NCI-H1417 (cell line): ENCODE data around the gene KLF12.
A peak's percentile ranks its signal among the peaks of the same experiment; 100 is the strongest.

ENCODE experiments used
- DNase-seq, 3 experiments: peaks; one replicate each; lab custom pipeline; 2025; lab: John Stamatoyannopoulos, UW

The KLF12 gene

GRCh38 chr13:74134221-74134776, at the start of gene KLF12:
Gene KLF12 (minus strand): TSS chr13:74134404.
- peak; percentile 97 to 98 (median 97) for DNase-seq

- no peak for DNase-seq
Measured at GRCh38 chr13:74182491-74182890, 48.3 kb upstream of the KLF12 start.

- DNase-seq, result no peak
Measured at GRCh38 chr13:74174810-74175209, 40.6 kb upstream of the KLF12 start.

- no peak for DNase-seq
Measured at GRCh38 chr13:74173822-74174221, 39.6 kb upstream of the KLF12 start.

GRCh38 chr13:74171641-74172040, 37.4 kb upstream of the KLF12 start:
- no peak for DNase-seq

GRCh38 chr13:74169676-74170075, 35.5 kb upstream of the KLF12 start:
- peak in 1 of 3 experiments; percentile 52 for DNase-seq

GRCh38 chr13:74168263-74168675, 34.1 kb upstream of the KLF12 start:
- DNase-seq, result no peak

- DNase-seq, result no peak
Measured at GRCh38 chr13:74166261-74167004, 32.2 kb upstream of the KLF12 start.

GRCh38 chr13:74162782-74163181, 28.6 kb upstream of the KLF12 start:
- DNase-seq, result no peak

- DNase-seq, result no peak
Measured at GRCh38 chr13:74162135-74162534, 27.9 kb upstream of the KLF12 start.

- DNase-seq, result no peak
Measured at GRCh38 chr13:74158571-74159352, 24.6 kb upstream of the KLF12 start.

GRCh38 chr13:74158028-74158427, 23.8 kb upstream of the KLF12 start:
- DNase-seq, result no peak

GRCh38 chr13:74154981-74155380, 20.8 kb upstream of the KLF12 start:
- no peak for DNase-seq

- no peak for DNase-seq
Measured at GRCh38 chr13:74153316-74153715, 19.1 kb upstream of the KLF12 start.

GRCh38 chr13:74151859-74152258, 17.7 kb upstream of the KLF12 start:
- DNase-seq, result no peak

GRCh38 chr13:74148352-74148751, 14.1 kb upstream of the KLF12 start:
- peak in 1 of 3 experiments; percentile 62 for DNase-seq

- peak in 1 of 3 experiments; percentile 18 for DNase-seq
Measured at GRCh38 chr13:74145249-74145975, 11.2 kb upstream of the KLF12 start.

GRCh38 chr13:74144269-74144668, 10.1 kb upstream of the KLF12 start:
- DNase-seq, result no peak

GRCh38 chr13:74142257-74142656, 8.1 kb upstream of the KLF12 start:
- no peak for DNase-seq

- no peak for DNase-seq
Measured at GRCh38 chr13:74138241-74138640, 4.0 kb upstream of the KLF12 start.

GRCh38 chr13:74136084-74136658, 2.0 kb upstream of the KLF12 start:
- peak in 2 of 3 experiments; percentile 62 to 92 for DNase-seq
